ENCODE data around the gene ALDH2.
A peak's percentile ranks its signal among the peaks of the same experiment; 100 is the strongest.
"Not testable (repeated sequence)": the region's sequence is repeated elsewhere in the genome, so short reads cannot be mapped to it uniquely, and the experiment has no call there.

The ALDH2 gene

DNA sequence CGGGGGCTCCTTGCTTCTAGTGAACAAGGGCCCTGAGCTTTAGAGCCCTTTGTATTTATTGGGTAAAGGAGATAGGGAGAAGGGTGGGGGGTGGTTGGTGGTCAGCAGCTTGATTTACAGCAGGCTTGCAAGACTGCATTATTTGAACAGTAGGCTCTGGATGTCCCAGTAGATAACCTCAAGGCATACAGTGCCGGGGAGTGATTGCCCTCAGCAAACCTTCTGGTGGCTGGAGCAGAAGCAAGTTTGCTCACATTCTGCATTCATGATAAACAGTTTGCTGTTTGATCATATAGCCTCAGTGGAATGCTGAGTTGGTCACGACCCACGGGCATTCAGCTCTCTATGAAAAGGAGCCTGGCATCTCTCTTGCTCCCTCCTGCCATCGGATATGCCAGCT lies 58.8 kb downstream of the ALDH2 start:
- DNase-seq (ENCODE audit: low read depth in 2 of 3, low spot score in 1 of 3), result no peak

DNA sequence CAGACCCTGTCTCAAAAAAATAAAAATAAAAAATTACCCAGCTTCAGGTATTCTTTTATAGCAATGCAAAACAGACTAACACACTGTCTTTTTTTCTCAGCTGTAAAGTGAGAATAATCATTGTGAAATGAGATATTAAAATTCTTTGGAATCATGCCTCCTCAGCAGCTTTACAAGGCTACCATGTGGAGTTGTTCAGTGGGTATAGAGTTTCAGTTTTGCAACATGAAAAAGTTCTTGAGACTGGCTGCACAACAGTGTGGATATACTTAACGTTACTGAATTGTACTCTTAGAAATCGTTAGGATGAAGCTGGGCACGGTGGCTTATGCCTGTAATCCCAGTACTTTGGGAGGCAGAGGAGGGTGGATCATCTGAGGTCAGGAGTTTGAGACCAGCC lies 59.6 kb downstream of the ALDH2 start:
- no peak for DNase-seq (ENCODE audit: low read depth in 2 of 3, low spot score in 1 of 3)

DNA sequence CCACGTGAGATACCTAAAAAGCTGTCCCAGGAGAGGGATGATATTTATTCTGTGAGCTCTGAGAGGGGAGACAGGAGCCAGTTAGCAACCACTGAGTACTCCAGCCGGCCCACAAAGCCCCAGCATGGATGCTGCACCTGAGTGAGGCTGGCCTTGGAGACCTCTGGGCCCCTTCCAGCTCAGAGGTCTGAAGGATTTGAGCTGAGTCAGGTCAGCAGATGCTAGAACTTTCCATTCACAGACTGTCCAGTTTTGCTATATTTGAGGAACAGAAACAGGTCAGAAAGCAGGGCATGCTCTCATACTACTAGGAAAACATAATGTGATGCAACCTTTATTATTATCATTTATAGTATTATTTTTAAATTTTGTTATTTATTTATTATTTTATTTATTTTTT lies 60.3 kb downstream of the ALDH2 start:
- DNase-seq (ENCODE audit: low read depth in 2 of 3, low spot score in 1 of 3), result no peak

DNA sequence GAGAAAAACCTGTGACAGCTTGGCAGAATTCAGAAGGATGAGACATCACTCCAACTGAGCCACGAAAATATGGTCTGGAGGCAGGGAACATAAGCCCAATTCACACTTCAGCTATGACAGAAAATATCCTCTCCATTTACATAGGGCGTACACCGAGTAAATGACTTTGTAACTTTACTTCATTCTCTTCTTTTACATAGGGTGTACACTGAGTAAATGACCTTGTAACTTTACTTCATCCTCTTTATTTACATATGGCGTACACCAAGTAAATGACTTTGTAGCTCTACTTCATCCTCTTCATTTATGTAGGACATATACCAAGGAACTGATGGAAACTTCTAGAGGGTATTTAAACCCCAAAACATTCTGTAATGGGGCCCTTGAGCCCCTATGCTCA lies 61.2 kb downstream of the ALDH2 start:
- DNase-seq (ENCODE audit: low read depth in 2 of 3, low spot score in 1 of 3), result no peak

DNA sequence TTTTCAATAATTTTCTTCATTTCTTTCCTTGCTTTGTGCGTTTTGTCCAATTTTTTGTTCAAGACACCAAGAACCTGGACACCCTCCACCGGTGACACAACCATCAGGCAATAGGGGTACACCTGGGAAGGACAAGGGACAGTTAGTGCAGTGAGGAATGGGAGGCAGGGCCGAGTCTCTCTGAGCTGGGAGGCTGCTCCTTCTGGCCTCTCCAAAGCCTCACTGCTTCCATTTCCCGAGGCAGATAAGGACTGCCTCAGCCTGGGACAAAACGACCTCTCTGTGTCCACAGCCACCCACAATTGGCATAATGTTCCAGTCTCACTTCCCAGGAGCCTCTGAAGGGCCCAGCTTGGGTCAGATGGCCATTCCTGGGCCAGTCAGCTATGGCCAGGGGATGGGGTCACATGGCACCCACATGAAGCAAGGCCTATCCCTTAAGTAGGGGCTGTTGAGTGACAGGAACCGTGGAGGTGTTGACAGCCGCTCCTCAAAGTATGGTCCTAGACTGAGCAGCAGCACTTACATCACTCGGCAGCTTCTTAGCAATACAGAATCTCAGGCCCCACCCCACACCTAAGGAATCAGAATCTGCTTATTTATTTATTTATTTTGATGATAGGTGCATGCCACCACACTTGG lies 61.7 kb downstream of the ALDH2 start:
- DNase-seq (ENCODE audit: low read depth in 2 of 3, low spot score in 1 of 3), result no peak

DNA sequence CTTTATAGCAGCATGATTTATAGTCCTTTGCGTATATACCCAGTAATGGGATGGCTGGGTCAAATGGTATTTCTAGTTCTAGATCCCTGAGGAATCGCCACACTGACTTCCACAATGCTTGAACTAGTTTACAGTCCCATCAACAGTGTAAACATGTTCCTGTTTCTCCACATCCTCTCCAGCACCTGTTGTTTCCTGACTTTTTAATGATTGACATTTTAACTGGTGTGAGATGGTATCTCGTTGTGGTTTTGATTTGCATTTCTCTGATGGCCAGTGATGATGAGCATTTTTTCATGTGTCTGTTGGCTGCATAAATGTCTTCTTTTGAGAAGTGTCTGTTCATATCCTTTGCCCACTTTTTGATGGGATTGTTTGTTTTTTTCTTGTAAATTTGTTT lies 62.9 kb downstream of the ALDH2 start:
- not testable (repeated sequence) for DNase-seq (ENCODE audit: low read depth in 2 of 3, low spot score in 1 of 3)

DNA sequence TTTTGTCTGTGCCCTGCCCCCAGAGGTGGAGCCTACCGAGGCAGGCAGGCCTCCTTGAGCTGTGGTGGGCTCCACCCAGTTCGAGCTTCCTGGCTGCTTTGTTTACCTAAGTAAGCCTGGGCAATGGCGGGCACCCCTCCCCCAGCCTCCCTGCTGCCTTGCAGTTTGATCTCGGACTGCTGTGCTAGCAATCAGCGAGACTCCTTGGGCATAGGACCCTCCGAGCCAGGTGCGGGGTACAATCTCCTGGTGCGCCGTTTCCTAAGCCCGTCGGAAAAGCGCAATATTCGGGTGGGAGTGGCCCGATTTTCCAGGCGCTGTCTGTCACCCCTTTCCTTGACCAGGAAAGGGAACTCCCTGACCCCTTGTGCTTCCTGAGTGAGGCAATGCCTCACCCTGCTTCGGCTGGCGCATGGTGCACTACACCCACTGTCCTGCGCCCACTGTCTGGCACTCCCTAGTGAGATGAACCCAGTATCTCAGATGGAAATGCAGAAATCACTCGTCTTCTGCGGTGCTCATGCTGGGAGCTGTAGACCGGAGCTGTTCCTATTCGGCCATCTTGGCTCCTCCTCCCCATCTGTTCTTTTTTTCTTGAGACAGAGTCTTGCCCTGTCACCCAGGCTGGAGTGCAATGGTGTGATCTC lies 68.1 kb downstream of the ALDH2 start:
- not testable (repeated sequence) for DNase-seq (ENCODE audit: low read depth in 2 of 3, low spot score in 1 of 3)

DNA sequence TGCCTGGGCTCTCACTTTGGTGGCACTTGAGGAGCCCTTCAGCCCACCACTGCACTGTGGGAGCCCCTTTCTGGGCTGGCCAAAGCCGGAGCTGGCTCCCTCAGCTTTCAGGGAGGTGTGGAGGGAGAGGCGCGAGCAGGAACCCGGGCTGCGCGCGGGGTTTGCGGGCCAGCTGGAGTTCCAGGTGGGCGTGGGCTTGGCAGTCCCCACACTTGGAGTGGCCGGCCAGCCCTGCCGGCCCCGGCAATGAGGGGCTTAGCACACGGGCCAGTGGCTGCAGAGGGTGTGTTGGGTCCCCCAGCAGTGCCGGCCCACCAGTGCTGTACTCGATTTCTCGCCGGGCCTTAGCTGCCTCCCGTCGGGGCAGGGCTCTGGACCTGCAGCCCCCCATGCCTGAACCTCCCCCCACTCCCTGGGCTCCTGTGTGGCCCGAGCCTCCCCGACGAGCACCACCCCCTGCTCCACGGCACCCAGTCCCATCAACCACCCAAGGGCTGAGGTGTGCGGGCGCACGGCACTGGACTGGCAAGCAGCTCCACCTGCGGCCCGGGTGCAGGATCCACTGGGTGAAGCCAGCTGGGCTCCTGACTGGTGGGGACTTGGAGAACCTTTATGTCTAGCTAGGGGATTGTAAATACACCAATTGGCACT lies 68.9 kb downstream of the ALDH2 start:
- DNase-seq (ENCODE audit: low read depth in 2 of 3, low spot score in 1 of 3), result not testable (repeated sequence)

DNA sequence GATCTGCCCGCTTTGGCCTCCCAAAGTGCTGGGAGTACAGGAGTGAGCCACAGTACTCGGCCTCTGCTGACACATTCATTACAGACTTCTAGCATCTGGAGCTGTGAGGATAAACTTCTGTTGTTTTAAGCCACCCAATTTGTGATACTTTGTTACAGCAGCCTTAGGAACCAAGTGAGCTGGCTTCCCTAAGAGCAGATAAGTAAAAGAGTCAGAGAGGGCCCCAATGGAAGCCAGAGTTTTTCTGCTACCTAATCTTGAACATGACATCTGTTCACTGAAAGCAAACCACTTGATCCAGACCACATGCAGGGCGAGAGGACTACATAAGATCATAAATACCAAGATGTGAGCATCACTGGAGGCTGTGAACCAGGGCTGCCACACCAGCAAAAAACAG lies 71.6 kb downstream of the ALDH2 start:
- DNase-seq (ENCODE audit: low read depth in 2 of 3, low spot score in 1 of 3), result no peak

DNA sequence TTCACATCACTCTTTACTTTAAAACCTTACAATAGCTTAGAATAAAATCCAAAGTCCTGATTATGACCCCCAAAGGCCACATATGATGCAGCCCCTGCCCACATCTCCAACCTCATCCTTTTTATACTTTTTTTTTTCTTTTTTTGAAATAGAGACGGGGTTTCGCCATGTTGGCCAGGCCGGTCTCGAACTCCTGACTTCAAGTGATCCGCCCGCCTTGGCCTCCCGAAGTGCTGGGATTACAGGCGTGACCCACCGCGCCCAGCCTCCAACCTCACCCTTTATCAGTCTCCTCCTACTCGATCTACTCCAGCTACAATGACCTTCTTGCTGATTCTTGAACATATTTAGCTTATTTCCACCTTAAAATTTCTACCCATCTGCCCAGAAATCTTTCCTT lies 74.1 kb downstream of the ALDH2 start:
- DNase-seq (ENCODE audit: low read depth in 2 of 3, low spot score in 1 of 3), result no peak

DNA sequence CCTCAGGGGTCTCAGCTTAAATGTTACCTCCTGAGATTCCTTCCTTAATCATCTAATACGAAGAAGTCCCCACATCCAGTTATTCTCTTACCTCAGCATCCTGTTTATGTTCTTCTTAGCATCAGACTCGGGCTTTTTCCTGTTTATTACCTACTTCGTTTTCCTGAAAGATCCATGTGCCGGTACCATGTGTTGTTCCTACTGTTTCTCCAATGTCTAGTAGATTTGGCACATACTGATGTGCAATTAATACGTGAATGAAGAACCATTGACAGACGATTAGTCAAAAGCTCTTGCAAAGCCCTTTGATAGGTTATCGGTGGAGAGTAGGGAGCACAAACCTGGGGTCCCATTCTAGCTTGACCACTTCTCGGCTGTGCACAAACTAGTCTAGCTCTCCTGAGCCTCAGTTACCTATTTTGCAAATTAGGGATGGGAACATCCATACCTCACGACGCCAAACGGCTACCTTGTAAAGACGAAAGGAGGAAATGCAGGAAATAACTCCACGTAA lies 74.6 kb downstream of the ALDH2 start:
- peak in 1 of 3 donors; percentile 10 for DNase-seq (ENCODE audit: low read depth in 2 of 3, low spot score in 1 of 3)

DNA sequence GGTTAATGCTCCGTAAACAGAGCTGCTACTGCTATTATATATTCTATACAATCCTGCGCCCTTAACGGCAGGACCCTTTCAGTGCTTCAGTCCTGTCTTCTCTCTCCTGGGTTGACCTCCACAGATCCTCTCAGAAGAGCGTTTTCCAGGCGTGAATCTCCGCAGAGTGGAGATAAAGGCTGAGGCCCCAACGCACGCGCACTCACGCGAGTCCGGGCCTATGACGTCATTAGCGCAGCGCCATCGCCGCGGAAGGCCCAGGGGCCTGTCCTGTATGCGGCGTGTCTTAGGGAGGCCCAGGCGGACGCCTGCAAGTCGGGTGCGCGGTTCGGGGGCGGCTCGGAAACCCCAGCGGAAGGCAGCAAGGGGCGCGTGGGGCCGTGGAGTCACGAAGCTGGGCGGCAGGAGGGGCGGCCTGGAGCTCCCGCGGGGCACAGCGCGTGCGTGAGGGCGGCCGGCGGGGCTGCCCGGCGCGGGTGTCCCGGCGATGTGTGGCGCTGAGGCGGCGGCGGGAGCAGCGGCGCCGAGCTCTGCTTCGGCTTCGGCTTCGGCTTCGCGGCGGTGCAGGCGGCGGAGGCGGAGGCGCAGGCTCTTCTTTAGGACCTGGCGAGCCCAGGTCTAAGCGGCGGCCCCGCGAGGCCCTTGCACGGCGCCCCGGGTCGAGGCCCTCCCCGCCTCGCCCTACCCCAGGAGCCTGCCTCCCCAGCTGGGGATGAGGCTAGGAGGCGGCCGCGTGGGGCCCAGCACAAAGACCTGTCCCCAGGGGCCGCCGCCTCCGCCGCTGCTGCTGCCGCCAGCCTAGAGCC lies 75.2 kb downstream of the ALDH2 start, which contains the start of gene MAPKAPK5:
MAPKAPK5 (plus strand) TSS at position 479 of the 806 bp plus-strand sequence. CDS start 506 bp downstream, outside the sequence.
- peak; percentile 94 to 97 (median 95) for DNase-seq (ENCODE audit: low read depth in 2 of 3, low spot score in 1 of 3)

DNA sequence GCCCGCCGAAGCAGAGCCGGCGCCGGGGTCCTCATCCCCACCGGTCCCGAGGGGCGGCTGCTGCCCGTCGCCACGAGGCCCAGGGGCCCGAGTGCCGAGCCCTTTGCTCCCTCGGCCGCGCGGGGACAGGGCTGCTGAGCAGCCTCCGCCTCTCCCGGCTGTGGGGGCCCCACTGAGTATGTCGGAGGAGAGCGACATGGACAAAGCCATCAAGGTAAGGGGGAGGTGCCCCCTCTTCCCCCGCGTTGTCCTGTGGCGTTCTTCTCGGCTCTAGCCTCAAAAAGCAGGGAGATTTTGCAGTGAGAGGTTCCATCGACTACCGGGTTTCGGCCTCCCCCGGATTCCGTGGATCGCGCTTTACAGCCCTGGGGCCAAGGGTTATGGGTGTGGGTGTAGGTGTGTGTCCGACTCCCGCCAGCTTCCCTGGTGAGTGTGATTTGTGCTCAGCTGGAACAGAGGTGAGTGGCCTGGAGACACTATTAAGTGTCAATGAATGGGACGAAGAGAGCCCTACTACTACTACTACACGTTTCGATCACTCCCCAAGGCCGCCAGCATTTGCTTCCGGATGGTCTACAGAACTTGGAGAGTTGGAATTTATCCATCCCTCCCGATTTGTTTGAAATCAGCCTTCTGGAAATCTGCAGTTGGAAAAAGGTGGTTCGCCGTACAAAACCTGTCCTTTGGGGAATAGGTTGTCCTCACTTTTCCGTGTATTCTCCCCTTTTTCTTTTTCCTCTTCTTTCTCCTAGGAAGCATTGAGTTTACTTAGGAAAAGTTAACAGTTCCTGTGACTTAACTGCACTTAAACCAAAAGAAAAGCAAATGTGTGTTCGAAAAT lies 76.0 kb downstream of the ALDH2 start:
- DNase-seq (ENCODE audit: low read depth in 2 of 3, low spot score in 1 of 3), result peak in 2 of 3 donors; percentile 7 to 15

DNA sequence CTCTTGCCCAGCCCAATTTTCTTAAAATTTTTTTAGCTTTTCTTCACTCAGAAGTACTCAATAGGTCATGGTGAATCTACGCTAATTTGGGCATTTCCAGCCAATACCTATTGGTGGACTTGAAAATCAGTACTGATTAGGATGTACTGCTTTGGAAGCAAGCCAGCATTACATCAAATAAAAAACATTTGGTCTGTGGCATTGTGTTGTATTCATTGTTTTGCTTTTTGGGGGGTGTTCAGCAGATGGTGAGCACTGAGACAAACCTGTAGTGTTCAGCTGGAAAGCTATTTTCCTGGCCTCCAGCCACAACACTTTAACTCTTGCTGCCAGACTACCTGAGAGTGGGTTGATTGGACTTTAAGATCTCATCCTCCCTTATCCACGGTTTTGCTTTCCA lies 79.3 kb downstream of the ALDH2 start:
- no peak for DNase-seq (ENCODE audit: low read depth in 2 of 3, low spot score in 1 of 3)

DNA sequence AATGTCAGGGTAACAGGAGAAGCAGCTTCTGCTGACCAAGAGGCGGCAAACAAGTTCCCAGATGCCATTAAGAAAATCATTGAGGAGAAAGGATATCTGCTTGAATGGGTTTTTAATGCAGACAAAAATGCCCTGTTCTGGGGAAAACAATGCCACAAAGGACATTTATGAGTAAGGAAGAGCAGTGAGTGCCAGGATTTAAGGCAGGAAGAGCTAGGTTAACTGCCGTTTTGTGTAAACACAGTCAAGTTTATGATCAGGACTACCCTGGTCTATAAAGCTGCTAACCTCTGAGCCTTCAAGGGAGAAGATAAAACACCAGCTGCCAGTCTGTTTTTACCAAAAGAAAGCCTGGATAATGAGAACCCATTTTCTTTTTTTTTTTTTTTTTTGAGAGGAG lies 83.8 kb downstream of the ALDH2 start:
- no peak for DNase-seq (ENCODE audit: low read depth in 2 of 3, low spot score in 1 of 3)

DNA sequence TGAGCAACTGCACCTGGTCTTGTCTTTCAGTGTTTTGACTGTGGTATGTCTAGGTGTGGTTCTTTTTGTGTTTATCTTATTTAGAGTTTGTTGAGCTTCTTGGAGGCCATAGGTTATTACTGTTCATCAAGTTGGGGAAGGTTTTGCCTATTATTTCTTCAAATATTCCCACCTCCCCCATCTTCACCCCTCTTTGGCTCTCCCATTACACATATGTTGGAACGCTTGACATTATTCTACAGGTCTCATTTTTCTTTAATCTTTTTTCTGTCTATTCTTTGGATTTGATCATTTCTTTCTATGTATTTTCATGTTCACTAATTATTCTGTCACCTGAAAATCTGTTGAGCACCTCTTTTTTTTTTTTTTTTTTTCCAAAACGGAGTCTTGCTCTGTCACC lies 91.5 kb downstream of the ALDH2 start:
- DNase-seq (ENCODE audit: low read depth in 2 of 3, low spot score in 1 of 3), result no peak

DNA sequence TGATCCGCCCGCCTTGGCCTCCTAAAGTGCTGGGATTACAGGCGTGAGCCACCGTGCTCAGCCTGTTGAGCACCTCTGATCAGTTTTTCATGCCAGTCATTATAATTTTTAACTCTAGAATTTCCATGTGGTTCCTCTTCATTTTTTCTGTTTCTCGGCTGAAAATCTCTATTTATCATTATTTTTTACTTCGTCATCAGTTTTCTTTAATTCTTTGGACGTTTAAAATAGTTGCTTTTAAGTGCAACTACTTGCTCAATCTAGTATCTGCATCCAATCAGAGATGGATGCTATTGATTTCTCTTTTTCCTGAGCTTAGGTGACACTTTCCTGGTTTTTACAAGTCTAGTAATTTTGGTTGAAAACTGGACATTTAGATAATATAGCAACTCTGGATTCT lies 92.0 kb downstream of the ALDH2 start:
- no peak for DNase-seq (ENCODE audit: low read depth in 2 of 3, low spot score in 1 of 3)

DNA sequence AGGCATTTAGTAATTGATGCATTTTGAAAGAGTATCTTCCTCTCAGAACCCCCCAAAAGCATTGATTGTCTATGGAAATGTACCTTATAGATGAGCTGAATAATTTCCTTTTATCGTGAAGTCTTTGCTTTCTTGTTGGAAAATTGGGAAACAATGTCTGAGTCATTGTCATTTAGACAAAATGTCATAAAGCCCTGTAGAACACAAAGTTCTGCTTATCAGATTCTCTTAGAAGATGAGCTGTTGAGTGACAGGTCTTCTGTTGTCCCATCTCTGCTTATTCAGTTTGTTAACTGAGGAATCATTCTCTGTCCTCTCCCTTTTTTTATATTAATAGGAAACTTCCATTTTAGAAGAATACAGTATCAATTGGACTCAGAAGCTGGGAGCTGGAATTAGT lies 98.2 kb downstream of the ALDH2 start:
- DNase-seq (ENCODE audit: low read depth in 2 of 3, low spot score in 1 of 3), result no peak
